ENCODE data around the gene SERINC2. TPM values are rescaled to one million over a fixed set of nuclear protein-coding genes. Genes with fewer than 3 reads are reported as not detected.
"Not testable (repeated sequence)": the region's sequence is repeated elsewhere in the genome, so short reads cannot be mapped to it uniquely, and the experiment has no call there.

SERINC2 gene
- total RNA-seq, 1 donor from 2014 or later = 210 TPM

GRCh38 chr1:31412205-31412604, 808 bp upstream of the SERINC2 start:
- DNase-seq (ENCODE audit: low read depth) = no peak

- DNase-seq (ENCODE audit: low read depth) = peak; percentile 84
Observed at GRCh38 chr1:31413405-31414001, 490 bp downstream of the SERINC2 start.

- DNase-seq (ENCODE audit: low read depth) = no peak
Observed at GRCh38 chr1:31414980-31415370, 2.0 kb downstream of the SERINC2 start.

GRCh38 chr1:31415658-31416057, 2.6 kb downstream of the SERINC2 start:
- no peak for DNase-seq (ENCODE audit: low read depth)

- peak; percentile 71 for DNase-seq (ENCODE audit: low read depth)
Observed at GRCh38 chr1:31416101-31416736, 3.2 kb downstream of the SERINC2 start.

GRCh38 chr1:31417148-31417547, 4.1 kb downstream of the SERINC2 start:
- DNase-seq (ENCODE audit: low read depth) = no peak

- DNase-seq (ENCODE audit: low read depth) = peak; percentile 82
Observed at GRCh38 chr1:31418626-31419323, 5.8 kb downstream of the SERINC2 start.

GRCh38 chr1:31420716-31421115, 7.7 kb downstream of the SERINC2 start:
- no peak for DNase-seq (ENCODE audit: low read depth)

GRCh38 chr1:31421371-31422040, 8.5 kb downstream of the SERINC2 start:
- peak; percentile 90 for DNase-seq (ENCODE audit: low read depth)

GRCh38 chr1:31422505-31423319, 9.7 kb downstream of the SERINC2 start:
- DNase-seq (ENCODE audit: low read depth) = peak; percentile 93

- DNase-seq (ENCODE audit: low read depth) = no peak
Observed at GRCh38 chr1:31423418-31423947, 10.5 kb downstream of the SERINC2 start.

- no peak for DNase-seq (ENCODE audit: low read depth)
Observed at GRCh38 chr1:31424568-31424967, 11.6 kb downstream of the SERINC2 start.

GRCh38 chr1:31425301-31426081, 12.5 kb downstream of the SERINC2 start:
- no peak for DNase-seq (ENCODE audit: low read depth)

GRCh38 chr1:31426249-31426922, 13.4 kb downstream of the SERINC2 start:
- no peak for DNase-seq (ENCODE audit: low read depth)

- DNase-seq (ENCODE audit: low read depth) = no peak
Observed at GRCh38 chr1:31427322-31427721, 14.3 kb downstream of the SERINC2 start.

- DNase-seq (ENCODE audit: low read depth) = no peak
Observed at GRCh38 chr1:31428436-31429221, 15.6 kb downstream of the SERINC2 start.

GRCh38 chr1:31429583-31429982, 16.6 kb downstream of the SERINC2 start:
- no peak for DNase-seq (ENCODE audit: low read depth)

GRCh38 chr1:31431351-31432257, 18.6 kb downstream of the SERINC2 start:
- DNase-seq (ENCODE audit: low read depth) = not testable (repeated sequence)
